NCI-H2107 treated with DMSO at 0.1 percent for 48 hours (cell line): ENCODE data around the gene LFNG.

ENCODE experiments used
- DNase-seq: peaks from one replicate; lab custom pipeline; 2025; ENCODE audit not compliant: unreplicated experiment; lab: John Stamatoyannopoulos, UW

Gene LFNG

DNA sequence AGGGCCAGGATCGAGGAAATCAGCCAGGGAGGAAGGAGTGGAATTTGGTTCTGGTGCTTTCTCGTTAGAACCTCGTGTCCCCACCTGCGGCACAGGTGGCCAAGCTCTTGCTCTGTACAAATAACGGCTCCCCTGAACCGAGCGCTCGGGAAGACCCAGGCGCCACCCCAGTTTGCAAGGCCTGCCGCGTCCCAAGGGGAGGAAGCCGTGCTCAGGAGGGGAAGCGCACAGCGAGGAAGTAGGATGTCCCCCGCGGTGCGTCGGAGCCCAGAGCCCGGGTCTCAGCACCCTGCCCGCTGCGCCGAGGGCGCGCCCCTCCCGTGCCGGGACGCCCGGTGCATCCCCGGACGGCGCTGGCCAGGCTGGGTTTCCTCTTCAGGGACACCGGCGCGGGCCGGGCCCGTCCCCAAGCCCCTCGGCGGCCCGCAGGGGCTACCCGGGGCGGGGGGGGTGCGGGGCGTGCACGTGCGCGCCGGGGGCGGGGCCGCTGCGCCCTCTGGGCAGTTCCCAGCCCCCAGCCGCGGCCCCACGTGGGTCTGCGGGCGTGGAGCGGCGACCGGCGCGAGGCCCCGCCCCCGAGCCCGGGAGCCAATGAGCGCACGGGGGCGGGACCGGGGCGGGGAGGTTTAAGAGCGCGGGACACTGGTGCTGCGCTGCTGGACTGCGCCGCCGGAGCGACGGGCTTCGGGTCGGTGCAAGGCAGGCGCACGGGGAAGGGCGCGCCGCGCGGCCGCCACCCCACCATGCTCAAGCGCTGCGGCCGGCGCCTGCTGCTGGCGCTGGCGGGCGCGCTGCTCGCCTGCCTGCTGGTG lies at the start of gene LFNG:
TSS of gene LFNG (plus strand) at position 656 of the 812 bp plus-strand sequence. CDS start at position 744, 88 bp downstream.
- peak; percentile 70 for DNase-seq

DNA sequence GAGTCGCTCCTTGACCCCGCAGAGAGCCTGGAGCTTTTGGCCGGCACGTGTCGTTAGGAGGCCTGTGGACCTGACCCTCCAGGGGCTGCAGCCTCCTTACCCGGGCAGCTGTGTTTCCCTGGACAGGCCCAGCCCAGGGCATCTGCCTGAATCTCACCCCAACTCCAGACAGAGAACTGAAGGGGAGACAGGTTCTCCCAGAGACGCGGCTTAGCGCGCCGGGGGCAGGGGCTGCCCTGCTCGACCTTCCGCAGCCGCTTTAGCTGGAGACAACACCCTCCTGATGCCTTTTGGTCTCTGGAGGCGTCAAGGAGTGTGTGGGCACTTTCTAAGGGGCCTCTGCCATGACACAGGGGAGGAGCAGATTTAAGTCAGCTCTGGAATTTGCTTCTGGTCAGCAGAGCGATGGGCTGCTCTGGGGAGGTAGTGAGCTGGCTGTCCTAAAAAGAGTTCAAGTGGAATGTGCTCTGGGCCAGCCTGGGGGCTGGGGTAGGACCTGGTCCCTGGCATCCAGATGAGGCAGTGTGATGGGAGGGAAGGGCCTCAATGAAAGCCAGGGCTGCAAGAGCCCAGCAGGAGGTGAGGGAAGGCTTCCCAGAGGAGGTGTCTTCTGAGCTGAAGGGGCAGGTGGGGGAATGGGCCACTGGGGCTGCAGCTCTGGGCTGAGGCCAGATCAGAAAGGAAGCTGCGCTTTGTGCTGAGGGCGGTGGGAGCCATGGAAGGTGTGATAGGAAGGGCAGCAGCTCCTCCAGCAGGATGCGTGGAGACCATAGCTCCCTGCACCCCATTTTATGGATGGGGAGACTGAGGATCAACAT lies 49.2 kb upstream of the LFNG start:
- no peak for DNase-seq

DNA sequence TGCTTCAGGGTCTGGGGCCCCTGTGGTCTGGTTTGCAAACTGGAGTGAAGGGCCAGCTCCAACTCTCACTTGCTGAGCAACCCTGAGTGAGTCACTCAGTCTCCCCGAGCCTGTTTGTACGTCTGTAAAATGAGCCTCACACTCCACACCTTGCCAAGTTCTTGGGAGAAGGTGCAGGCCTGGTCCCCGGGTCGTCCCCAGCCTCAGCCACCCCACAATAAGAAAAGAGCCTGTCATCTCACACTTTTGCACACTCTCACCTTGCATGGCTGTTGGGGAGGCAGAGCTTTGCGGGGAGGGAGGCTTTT lies 48.6 kb upstream of the LFNG start:
- DNase-seq = no peak

- no peak for DNase-seq
These were observed 48.2 kb upstream of the LFNG start for GRCh38 chr7:2471396-2471795.

GRCh38 chr7:2472739-2473138 lies 46.8 kb upstream of the LFNG start:
- no peak for DNase-seq

- DNase-seq = no peak
These were observed 45.9 kb upstream of the LFNG start for GRCh38 chr7:2473496-2474180.

DNA sequence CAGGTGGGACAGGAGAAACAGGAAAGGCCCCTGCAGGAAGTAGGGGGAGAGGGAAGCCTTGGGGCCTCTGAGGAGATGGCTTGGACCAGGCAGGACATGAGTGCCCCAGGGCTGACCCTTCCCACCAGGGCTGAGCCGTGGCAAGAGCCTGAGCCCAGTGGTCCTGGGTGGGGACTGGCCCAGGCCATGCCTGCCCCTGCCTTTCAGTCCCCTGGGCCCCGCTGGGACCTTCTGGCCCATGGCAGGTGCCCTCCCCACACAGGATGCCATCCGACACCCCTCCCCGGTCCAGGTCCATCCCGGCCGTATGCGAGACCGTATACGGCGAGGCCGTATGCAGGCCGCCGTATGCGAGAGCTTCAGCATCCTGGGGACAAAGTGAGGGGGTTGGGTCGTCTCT lies 45.4 kb upstream of the LFNG start:
- no peak for DNase-seq

DNA sequence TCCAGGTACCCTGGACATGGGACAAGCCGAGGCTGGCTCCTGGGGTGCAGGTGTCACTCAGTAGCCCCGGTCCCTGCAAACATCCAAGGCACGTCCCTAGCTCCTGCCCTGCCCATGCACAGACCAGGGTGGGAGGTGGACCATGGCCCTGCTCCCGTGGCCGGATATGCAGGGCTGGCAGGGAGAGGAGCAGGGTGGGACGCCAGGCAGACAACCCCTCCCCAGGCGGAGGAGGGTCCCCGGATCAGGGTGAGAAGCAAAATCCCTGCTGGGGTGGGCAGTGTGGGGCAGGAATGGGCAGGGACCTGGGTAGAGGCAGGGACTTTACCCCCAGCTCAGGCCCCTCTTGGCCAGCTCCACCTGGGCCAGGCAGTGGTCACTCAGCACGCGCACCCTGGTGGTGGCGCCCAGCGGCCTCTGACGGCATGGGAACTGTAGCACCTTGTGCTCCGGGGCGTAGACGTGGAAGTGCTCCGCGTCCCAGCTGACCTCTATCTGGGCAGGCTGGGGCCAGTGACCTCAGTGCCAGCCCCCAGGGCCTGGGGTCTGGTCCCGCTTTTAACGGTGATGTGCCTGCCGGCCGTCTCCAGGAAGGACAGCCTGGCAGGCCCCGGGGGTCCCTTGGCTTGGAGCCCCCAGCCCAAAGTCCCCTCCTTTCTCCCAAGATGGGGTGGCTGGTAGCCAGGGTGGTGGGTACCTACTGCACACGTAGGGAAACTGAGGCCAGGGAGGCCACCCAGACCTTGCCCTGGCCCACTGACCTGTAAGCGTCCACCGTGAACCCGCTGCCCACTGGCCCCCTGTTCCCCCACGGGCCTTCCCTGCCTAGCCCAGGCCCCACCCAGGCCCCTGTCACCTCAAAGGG lies 44.5 kb upstream of the LFNG start:
- no peak for DNase-seq

GRCh38 chr7:2475678-2476015 lies 43.9 kb upstream of the LFNG start:
- DNase-seq = no peak

GRCh38 chr7:2476298-2476697 lies 43.3 kb upstream of the LFNG start, which contains the start of gene GRIFIN:
TSS of gene GRIFIN (minus strand) at chr7:2476398. CDS start at chr7:2476383, 15 bp downstream.
- DNase-seq = no peak

- no peak for DNase-seq
These were observed 42.7 kb upstream of the LFNG start for GRCh38 chr7:2476776-2477446.

GRCh38 chr7:2477447-2478398 lies 41.9 kb upstream of the LFNG start:
- DNase-seq = no peak

DNA sequence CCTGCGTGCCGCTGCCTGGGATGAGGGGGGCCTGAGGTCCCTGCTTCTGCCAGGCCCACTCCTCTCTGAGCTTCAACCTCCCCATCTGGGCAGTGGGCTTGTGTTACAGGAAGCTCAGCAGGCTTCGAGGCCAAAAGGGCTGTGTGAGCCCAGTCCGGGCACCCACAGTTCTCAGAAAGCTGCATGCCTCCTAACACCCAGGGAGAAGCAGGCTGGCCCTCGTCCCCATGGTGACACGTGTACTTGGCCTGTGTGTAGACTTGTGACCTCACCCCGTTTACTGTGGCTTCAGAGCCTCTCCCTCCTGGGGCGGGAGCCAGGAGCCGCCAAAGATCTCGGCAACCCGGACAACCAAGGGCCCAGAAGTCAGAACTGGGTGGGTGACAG lies 41.2 kb upstream of the LFNG start:
- DNase-seq = peak; percentile 20

DNA sequence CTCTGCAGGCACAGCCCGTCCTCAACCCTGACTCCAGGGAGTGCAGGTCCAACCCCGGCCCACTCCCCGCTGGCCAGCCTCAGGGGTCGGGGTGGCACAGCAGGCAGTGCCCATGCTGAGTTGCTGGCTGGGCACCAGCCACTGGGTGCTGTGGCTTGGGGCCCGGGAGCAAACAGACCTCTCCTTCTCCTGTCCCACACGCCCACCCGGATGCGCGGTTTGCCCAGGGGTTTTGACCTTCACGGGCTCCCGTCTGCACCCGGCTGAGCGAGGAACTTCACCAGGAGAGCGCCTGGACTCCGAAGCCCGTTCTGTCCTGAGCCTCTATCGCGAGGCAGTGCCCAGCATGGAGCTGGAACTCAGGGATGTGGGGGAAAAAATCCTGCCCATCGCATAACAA lies 40.8 kb upstream of the LFNG start:
- no peak for DNase-seq

- no peak for DNase-seq
These were observed 40.1 kb upstream of the LFNG start for GRCh38 chr7:2479276-2480069.

- no peak for DNase-seq
These were observed 39.5 kb upstream of the LFNG start for GRCh38 chr7:2480070-2480408.

- DNase-seq = no peak
These were observed 38.4 kb upstream of the LFNG start for GRCh38 chr7:2481195-2481594.

GRCh38 chr7:2482725-2483451 lies 36.7 kb upstream of the LFNG start:
- DNase-seq = no peak
